IMR-90 (cell line): ENCODE results near the gene CCT4.

ENCODE experiments used
- CEBPB ChIP-seq: IDR thresholded peaks from 2 replicates; pipeline ENCODE4 v1.6.1; 2012; ENCODE audit warnings: low read depth, low read length, improper control_type of control experiment
- CTCF ChIP-seq: conservative IDR thresholded peaks from 2 replicates; pipeline ENCODE4 v1.5.1; 2012; ENCODE audit warnings: mild to moderate bottlenecking, low read depth, low read length, improper control_type of control experiment
- POLR2A ChIP-seq: IDR thresholded peaks from 2 replicates; pipeline ENCODE4 v1.6.1; 2012; ENCODE audit warnings: mild to moderate bottlenecking, low read depth, low read length
- SMC3 ChIP-seq: fragments of 150-350 bp; IDR thresholded peaks from 2 replicates; pipeline ENCODE4 v1.6.1; 2016; ENCODE audit warnings: low read depth, mild to moderate bottlenecking, antibody characterized with exemption, low read length, moderate library complexity
- USF2 ChIP-seq: fragments of 150-350 bp; IDR thresholded peaks from 2 replicates; pipeline ENCODE4 v1.6.1; 2017; ENCODE audit warnings: mild to moderate bottlenecking, antibody characterized with exemption, low read length, low read depth

- TF ChIP-seq POLR2A (no peak), CTCF (no peak), SMC3 (no peak), USF2 (no peak), CEBPB (no peak)
Observed at GRCh38 chr2:61920548-61920947, 32.1 kb upstream of the CCT4 start.
